IPS DF 4.7 (cell line): ENCODE data around the gene LRTM2.

Experiments
- DNase-seq: peaks from one replicate; pipeline ENCODE4 v3.0.0-alpha.2; 2013; ENCODE audit warnings: low spot score; ENCODE audit errors: extremely low read depth

LRTM2 gene

DNA sequence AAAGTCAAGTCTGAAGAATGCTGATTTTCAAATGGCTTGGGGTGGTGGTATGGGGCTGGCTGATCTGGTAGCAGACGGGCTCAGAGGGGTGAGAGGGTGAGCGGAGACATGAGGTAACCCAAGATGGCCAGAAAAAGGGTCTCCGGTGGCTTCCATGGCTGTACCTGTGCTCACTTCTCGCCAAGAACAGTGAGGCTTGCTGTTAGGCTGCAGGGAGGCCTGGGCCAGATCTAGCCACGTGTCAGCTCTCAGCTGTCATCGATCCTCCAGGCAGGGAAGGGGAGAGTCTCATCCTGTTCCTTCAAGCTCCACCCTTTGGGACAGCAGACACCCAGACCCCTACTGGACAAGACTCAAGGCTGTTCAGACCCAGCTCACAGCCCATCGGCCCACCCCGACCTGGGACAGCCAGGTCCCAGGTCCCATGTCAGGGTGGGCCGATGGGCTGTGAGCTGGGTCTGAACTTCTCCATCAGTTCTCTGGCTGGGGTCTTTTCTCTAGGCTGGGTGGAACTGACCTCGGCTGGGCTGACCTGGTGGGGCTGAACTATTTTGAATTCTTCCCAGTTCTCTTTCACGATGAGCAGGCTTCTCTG lies 9.0 kb downstream of the LRTM2 start:
- no peak for DNase-seq

GRCh38 chr12:1830401-1830845 lies 10.1 kb downstream of the LRTM2 start:
- DNase-seq: no peak

GRCh38 chr12:1830981-1831963 lies 10.9 kb downstream of the LRTM2 start:
- peak; percentile 62 for DNase-seq

GRCh38 chr12:1832801-1833595 lies 12.6 kb downstream of the LRTM2 start:
- no peak for DNase-seq

GRCh38 chr12:1833596-1834028 lies 13.2 kb downstream of the LRTM2 start:
- DNase-seq: no peak

GRCh38 chr12:1834186-1834925 lies 14.0 kb downstream of the LRTM2 start:
- no peak for DNase-seq

DNA sequence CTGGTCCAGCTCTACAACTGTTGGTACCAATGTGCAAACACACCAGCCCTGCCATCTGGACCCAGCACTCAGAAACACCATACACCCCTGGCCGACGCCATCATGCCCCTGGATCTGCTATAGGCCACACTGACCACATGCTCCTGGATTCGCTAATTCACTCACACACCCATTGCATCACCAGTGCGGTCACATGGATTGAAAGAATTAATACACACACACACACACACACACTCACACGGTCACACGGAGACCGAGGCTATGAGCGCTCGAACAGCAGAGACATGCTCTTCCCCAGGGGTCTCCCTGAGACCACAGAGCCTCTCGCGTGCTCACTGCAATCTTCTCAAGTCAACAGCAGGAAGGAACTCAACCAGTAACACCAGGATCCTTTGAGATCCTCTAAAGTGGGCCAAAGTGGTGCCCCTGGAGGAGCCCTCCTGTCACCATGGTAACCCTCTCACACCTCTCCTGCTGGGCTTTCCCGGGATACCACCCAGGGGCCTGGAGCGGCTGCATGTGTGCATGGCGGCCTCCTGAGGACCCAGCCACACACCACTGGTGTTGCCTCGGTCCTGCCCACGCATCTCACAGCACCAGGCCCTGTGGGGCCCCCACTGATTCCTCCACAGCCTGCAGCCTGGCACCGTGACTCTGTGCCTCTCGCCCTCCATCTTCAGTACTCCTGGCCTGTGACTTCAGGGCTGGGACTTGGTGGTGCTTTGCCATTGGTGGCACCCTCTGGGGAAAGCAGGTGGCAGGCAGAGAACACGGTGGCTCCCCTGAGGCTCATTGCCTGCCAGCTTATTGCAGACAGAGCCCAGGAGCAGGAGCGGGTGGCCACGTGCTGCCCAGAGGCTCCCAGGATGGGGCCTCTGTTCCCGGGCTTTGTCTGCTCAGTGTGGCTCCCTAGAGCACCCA lies 15.1 kb downstream of the LRTM2 start:
- DNase-seq: no peak

GRCh38 chr12:1836241-1836803 lies 16.0 kb downstream of the LRTM2 start:
- DNase-seq: no peak

- DNase-seq: no peak
These were observed 16.6 kb downstream of the LRTM2 start for GRCh38 chr12:1836854-1837421.

- DNase-seq: no peak
These were observed 17.3 kb downstream of the LRTM2 start for GRCh38 chr12:1837541-1838204.

GRCh38 chr12:1838205-1838993 lies 18.0 kb downstream of the LRTM2 start:
- DNase-seq: no peak

GRCh38 chr12:1838994-1839365 lies 18.6 kb downstream of the LRTM2 start:
- DNase-seq: no peak

DNA sequence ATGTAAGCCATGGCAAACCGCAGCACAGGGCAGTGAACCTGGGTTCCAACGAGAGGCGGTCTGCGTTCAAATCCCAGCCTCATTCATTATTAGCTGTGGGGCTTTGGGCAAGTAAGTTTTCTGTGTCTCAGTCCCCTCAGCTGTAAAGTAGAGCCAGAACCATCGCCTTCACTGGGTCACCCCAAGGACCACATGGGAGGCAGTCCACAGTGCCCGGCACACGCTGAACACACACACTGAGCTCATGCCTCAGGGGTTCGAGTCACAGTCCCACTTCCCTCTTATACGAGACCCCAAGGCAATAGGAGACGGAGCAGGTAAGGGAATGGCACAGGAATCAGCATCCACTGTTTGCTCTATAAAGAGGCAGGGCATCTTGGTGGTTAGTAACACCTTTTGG lies 19.1 kb downstream of the LRTM2 start:
- DNase-seq: no peak

DNA sequence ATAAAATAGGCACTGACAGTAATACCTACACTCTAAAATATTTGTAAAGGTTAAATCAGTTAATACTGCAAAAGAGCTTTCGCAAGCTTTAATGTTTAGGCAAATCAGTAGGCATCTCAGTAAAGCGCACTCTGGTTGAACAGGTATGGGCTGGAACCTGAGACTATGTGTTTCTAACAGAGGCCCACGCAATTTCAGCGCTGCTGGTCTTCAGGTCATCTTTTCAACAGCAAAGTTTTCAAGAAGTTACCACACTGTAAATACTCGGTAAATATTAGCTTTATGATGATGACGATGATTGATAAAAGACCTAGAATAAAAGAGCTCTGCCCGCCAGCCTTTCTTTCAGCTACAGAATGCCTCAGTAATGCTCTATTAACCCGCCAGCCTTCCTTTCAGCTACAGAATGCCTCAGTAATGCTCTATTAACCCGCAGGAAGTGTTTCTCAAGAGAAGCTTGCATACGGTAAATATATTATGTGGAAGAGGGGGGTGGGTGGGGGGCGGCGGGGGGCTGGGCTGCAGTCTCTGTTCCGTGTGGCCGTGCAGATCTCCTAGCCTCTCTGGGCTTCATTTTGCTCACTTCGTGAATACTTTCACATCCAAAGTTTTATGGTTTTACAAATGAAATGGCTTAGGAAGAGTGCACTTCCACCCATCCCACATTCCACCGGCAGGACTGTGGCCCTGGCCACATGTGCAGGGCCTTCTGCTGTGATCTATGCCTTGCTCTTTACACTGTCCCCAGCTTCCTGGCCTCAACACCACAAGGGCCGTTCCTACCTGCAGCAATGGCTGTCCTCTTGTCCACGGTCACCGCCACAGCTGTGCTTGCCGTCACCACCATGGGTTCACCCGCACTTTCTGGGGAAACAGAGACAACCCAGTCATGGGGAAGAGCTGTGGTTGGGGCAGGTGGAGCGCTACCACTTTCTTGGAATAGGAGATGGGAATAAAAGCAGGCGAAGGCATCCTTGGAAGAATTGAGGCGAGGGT lies 19.9 kb downstream of the LRTM2 start:
- DNase-seq: no peak

GRCh38 chr12:1840981-1841425 lies 20.6 kb downstream of the LRTM2 start:
- DNase-seq: no peak

GRCh38 chr12:1841586-1842182 lies 21.3 kb downstream of the LRTM2 start:
- no peak for DNase-seq
